NCI-H446 (cell line): ENCODE results near the gene KCP.

Experiments used
- DNase-seq, 2 experiments: peaks; one replicate each; lab custom pipeline; 2025; lab: John Stamatoyannopoulos, UW

Gene KCP

GRCh38 chr7:128827971-128828711, 82.4 kb downstream of the KCP start:
- DNase-seq, result no peak

- no peak for DNase-seq
These were observed 83.1 kb downstream of the KCP start for GRCh38 chr7:128827248-128827958.

GRCh38 chr7:128826916-128827247, 83.6 kb downstream of the KCP start:
- no peak for DNase-seq
